ENCODE data around the gene ANO4. TPM values are rescaled to one million over a fixed set of nuclear protein-coding genes. Genes with fewer than 3 reads are reported as not detected.

The ANO4 gene
- total RNA-seq, 2 donors from 2014 or later: 0.19 to 0.32 TPM

DNA sequence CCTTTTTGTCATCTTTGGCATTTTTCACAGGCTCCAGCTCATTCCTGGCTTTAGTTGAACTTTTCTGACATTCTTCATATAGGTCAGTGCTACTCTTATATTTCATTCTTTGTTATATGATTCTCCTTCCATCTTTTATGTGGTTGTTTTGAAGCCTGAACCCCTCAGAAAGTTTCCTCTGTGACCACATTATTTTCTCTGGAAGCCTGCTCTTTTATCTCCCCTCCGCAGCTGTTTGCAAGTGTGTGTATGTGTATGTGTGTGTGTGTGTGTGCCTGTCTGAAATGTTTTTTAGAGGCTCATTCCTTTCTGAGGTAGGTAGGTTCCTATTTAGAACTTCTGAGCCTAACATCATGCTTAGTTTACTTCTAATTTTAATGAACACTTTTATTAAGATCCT, 47.6 kb downstream of the ANO4 start:
- H3K36me3 ChIP-seq: no peaks in the 10 kb centered on the region
- no peaks in the 10 kb centered on the region for H3K4me1 ChIP-seq
- H3K27me3 ChIP-seq: no peaks in the 10 kb centered on the region
- intact Hi-C loops (cut with DNase I): no loop called here
- no peak for DNase-seq
- TF ChIP-seq, protein P1, sequence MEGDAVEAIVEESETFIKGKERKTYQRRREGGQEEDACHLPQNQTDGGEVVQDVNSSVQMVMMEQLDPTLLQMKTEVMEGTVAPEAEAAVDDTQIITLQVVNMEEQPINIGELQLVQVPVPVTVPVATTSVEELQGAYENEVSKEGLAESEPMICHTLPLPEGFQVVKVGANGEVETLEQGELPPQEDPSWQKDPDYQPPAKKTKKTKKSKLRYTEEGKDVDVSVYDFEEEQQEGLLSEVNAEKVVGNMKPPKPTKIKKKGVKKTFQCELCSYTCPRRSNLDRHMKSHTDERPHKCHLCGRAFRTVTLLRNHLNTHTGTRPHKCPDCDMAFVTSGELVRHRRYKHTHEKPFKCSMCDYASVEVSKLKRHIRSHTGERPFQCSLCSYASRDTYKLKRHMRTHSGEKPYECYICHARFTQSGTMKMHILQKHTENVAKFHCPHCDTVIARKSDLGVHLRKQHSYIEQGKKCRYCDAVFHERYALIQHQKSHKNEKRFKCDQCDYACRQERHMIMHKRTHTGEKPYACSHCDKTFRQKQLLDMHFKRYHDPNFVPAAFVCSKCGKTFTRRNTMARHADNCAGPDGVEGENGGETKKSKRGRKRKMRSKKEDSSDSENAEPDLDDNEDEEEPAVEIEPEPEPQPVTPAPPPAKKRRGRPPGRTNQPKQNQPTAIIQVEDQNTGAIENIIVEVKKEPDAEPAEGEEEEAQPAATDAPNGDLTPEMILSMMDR (IDR thresholded peaks at IDR 0.05): no peak
- H3K9ac ChIP-seq (ENCODE audit: low read depth in 2 of 2, low read length in 2 of 2): no peak overlapping the region
- no peak overlapping the region for H3K27ac ChIP-seq
- H3K9me3 ChIP-seq: no peaks in the 10 kb centered on the region
- no peak overlapping the region for H3K4me3 ChIP-seq

DNA sequence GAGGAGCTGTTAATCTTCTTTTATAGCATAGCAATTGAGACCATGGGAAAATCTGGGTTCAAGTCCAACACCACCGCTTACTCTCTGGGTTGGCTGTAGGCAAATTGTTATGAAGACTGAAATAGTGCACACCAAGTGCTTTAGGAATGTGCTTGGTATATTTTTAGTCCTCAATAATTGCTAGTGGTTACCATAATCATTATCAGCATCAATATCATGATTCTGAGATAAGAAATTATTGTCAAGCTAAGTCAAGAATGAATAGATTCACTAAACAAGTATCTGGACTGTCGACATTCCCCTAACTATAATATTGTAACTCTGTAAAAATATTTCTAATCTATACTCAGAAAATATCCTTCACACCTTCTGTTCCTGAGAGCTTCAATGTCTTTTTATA, 48.5 kb downstream of the ANO4 start:
- Histone ChIP-seq H3K9ac (ENCODE audit: low read depth in 2 of 2, low read length in 2 of 2) (no peak overlapping the region), H3K9me3 (no peaks in the 10 kb centered on the region), H3K4me1 (no peaks in the 10 kb centered on the region), H3K27ac (no peak overlapping the region), H3K4me3 (no peak overlapping the region), H3K36me3 (no peaks in the 10 kb centered on the region), H3K27me3 (no peaks in the 10 kb centered on the region)
- intact Hi-C loops (cut with DNase I): no loop called here
- no peak for DNase-seq
- TF ChIP-seq, protein P1 (IDR thresholded peaks at IDR 0.05): no peak

DNA sequence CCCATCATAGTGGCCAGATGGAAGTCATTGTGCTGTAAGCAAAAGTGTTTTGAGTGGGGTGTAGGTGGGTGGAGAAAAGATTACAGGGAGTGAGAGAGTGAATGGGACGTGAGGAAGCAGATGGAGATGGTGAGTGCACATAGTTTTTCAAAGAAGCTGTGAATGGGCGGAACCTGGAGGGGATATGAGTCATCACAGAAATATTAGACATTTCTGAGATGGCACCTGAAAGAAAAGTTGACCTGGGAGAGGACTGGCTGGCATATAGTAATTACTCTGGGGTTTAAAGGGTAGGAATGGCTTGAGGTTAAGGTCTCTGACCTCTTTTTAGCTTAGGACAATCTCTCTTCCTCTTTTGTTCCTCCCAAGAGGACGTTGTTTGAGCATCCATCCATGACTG, 50.5 kb downstream of the ANO4 start:
- Histone ChIP-seq H3K9ac (ENCODE audit: low read depth in 2 of 2, low read length in 2 of 2) (no peak overlapping the region), H3K36me3 (no peaks in the 10 kb centered on the region), H3K4me3 (no peak overlapping the region), H3K27ac (no peak overlapping the region), H3K27me3 (no peaks in the 10 kb centered on the region), H3K9me3 (no peaks in the 10 kb centered on the region), H3K4me1 (no peaks in the 10 kb centered on the region)
- intact Hi-C loops (cut with DNase I): no loop called here
- TF ChIP-seq, protein P1 (IDR thresholded peaks at IDR 0.05): no peak
- no peak for DNase-seq

GRCh38 chr12:100851637-100852036, 57.1 kb downstream of the ANO4 start:
- TF ChIP-seq, protein P1 (IDR thresholded peaks at IDR 0.05): no peak
- H3K27ac ChIP-seq: no peak overlapping the region
- H3K4me1 ChIP-seq: no peaks in the 10 kb centered on the region
- intact Hi-C loops (cut with DNase I): no loop called here
- no peaks in the 10 kb centered on the region for H3K9me3 ChIP-seq
- H3K27me3 ChIP-seq: no peaks in the 10 kb centered on the region
- H3K36me3 ChIP-seq: no peaks in the 10 kb centered on the region
- no peak overlapping the region for H3K9ac ChIP-seq (ENCODE audit: low read depth in 2 of 2, low read length in 2 of 2)
- no peak overlapping the region for H3K4me3 ChIP-seq
- no peak for DNase-seq

GRCh38 chr12:100857418-100857817, 62.8 kb downstream of the ANO4 start:
- DNase-seq: no peak
- intact Hi-C loops (cut with DNase I): no loop called here
- H3K9me3 ChIP-seq: no peaks in the 10 kb centered on the region
- TF ChIP-seq, protein P1 (IDR thresholded peaks at IDR 0.05): no peak
- no peaks in the 10 kb centered on the region for H3K36me3 ChIP-seq
- no peaks in the 10 kb centered on the region for H3K27me3 ChIP-seq
- H3K4me1 ChIP-seq: no peaks in the 10 kb centered on the region
- H3K27ac ChIP-seq: no peak overlapping the region
- no peak overlapping the region for H3K4me3 ChIP-seq
- no peak overlapping the region for H3K9ac ChIP-seq (ENCODE audit: low read depth in 2 of 2, low read length in 2 of 2)

GRCh38 chr12:100857971-100858370, 63.4 kb downstream of the ANO4 start:
- Histone ChIP-seq H3K27me3 (no peaks in the 10 kb centered on the region), H3K36me3 (no peaks in the 10 kb centered on the region), H3K27ac (no peak overlapping the region), H3K9me3 (no peaks in the 10 kb centered on the region), H3K9ac (ENCODE audit: low read depth in 2 of 2, low read length in 2 of 2) (no peak overlapping the region), H3K4me3 (no peak overlapping the region), H3K4me1 (no peaks in the 10 kb centered on the region)
- no peak for DNase-seq
- TF ChIP-seq, protein P1 (IDR thresholded peaks at IDR 0.05): no peak
- intact Hi-C loops (cut with DNase I): no loop called here

Data from colonic mucosa (tissue), 4 donors.